KMS-11 (cell line): ENCODE data around the gene TRIM66.

Source experiments
- H2AFZ ChIP-seq: fragments of 200-600 bp; sonication (generic); 2 replicates; pipeline ENCODE4 v1.6.1; 2016; ENCODE audit warnings: antibody characterized with exemption, mixed run types, low read depth
- H3K27ac ChIP-seq: fragments of 200-600 bp; sonication (generic); 2 replicates; pipeline ENCODE4 v1.6.1; 2016; ENCODE audit warnings: mild to moderate bottlenecking, mixed run types
- H3K27me3 ChIP-seq: fragments of 200-600 bp; sonication (generic); 2 replicates; pipeline ENCODE4 v1.6.1; 2017; ENCODE audit warnings: mild to moderate bottlenecking, low read depth, mixed run types, moderate library complexity; ENCODE audit not compliant: insufficient read depth
- H3K36me3 ChIP-seq: fragments of 200-600 bp; sonication (generic); 2 replicates; pipeline ENCODE4 v1.6.1; 2017; ENCODE audit warnings: mild to moderate bottlenecking, mixed run types; ENCODE audit not compliant: insufficient read depth
- H3K4me1 ChIP-seq: fragments of 200-600 bp; sonication (generic); 2 replicates; pipeline ENCODE4 v1.6.1; 2016; ENCODE audit warnings: mild to moderate bottlenecking, low read depth, mixed run types; ENCODE audit not compliant: poor library complexity, severe bottlenecking
- H3K4me2 ChIP-seq: fragments of 200-600 bp; sonication (generic); 2 replicates; pipeline ENCODE4 v1.7.0; 2016; ENCODE audit warnings: mild to moderate bottlenecking, mixed run types
- H3K4me3 ChIP-seq: fragments of 200-600 bp; sonication (generic); IDR thresholded peaks from 2 replicates; pipeline ENCODE4 v1.6.1; 2017; ENCODE audit warnings: low read depth, low read length, mixed read lengths; ENCODE audit not compliant: insufficient read depth
- H3K79me2 ChIP-seq: fragments of 200-600 bp; sonication (generic); 2 replicates; pipeline ENCODE4 v1.6.1; 2016; ENCODE audit warnings: low read depth, mixed run types; ENCODE audit not compliant: insufficient read depth
- H3K9ac ChIP-seq: fragments of 200-600 bp; sonication (generic); 2 replicates; pipeline ENCODE4 v1.6.1; 2016; ENCODE audit warnings: mild to moderate bottlenecking, mixed run types
- H4K20me1 ChIP-seq: fragments of 200-600 bp; sonication (generic); 2 replicates; pipeline ENCODE4 v1.6.1; 2016; ENCODE audit warnings: mild to moderate bottlenecking, mixed run types; ENCODE audit not compliant: insufficient read depth
- CTCF ChIP-seq: fragments of 200-600 bp; sonication (generic); conservative IDR thresholded peaks from 2 replicates; pipeline ENCODE4 v1.6.1; 2017; ENCODE audit warnings: low read depth, mild to moderate bottlenecking, antibody characterized with exemption, low read length, moderate library complexity, mixed read lengths

TRIM66 gene

GRCh38 chr11:8676458-8676857 is 6.0 kb downstream of the TRIM66 start:
- Histone ChIP-seq H3K4me1 (peaks cover 9% of the 10 kb centered on the region), H3K9ac (no peak overlapping the region), H3K36me3 (no peaks in the 10 kb centered on the region), H3K4me3 (no peak overlapping the region), H2AFZ (no peak overlapping the region; the same call in 1 of the 2 replicates), H3K27me3 (no peaks in the 10 kb centered on the region), H3K4me2 (no peak overlapping the region), H4K20me1 (no peaks in the 10 kb centered on the region), H3K79me2 (peaks cover 2% of the 10 kb centered on the region; the same call in 1 of the 2 replicates), H3K27ac (no peak overlapping the region)
- no peak for TF ChIP-seq CTCF

- H2AFZ ChIP-seq, result no peak overlapping the region
- no peaks in the 10 kb centered on the region for H3K27me3 ChIP-seq
- no peak for TF ChIP-seq CTCF
- H3K4me1 ChIP-seq, result peaks cover 12% of the 10 kb centered on the region
- no peaks in the 10 kb centered on the region for H3K36me3 ChIP-seq
- H3K79me2 ChIP-seq, result no peaks in the 10 kb centered on the region
- no peaks in the 10 kb centered on the region for H4K20me1 ChIP-seq
- no peak overlapping the region for H3K4me3 ChIP-seq
- H3K27ac ChIP-seq, result no peak overlapping the region
- H3K9ac ChIP-seq, result no peak overlapping the region
- no peak overlapping the region for H3K4me2 ChIP-seq
Observed at GRCh38 chr11:8674859-8675258, 7.6 kb downstream of the TRIM66 start.

- TF ChIP-seq CTCF, result no peak
- Histone ChIP-seq H3K27ac (no peak overlapping the region), H3K9ac (no peak overlapping the region), H3K79me2 (no peaks in the 10 kb centered on the region), H3K4me3 (no peak overlapping the region), H3K4me1 (peaks cover 12% of the 10 kb centered on the region), H3K27me3 (no peaks in the 10 kb centered on the region), H2AFZ (no peak overlapping the region), H3K4me2 (no peak overlapping the region), H4K20me1 (no peaks in the 10 kb centered on the region), H3K36me3 (no peaks in the 10 kb centered on the region)
Observed at GRCh38 chr11:8672346-8672745, 10.1 kb downstream of the TRIM66 start.

- Histone ChIP-seq H3K27me3 (no peaks in the 10 kb centered on the region), H2AFZ (no peak overlapping the region), H3K79me2 (no peaks in the 10 kb centered on the region), H3K36me3 (no peaks in the 10 kb centered on the region), H3K27ac (no peak overlapping the region), H3K9ac (no peak overlapping the region), H4K20me1 (no peaks in the 10 kb centered on the region), H3K4me2 (no peak overlapping the region), H3K4me1 (peaks cover 12% of the 10 kb centered on the region), H3K4me3 (no peak overlapping the region)
- no peak for TF ChIP-seq CTCF
Observed at GRCh38 chr11:8671651-8672062, 10.8 kb downstream of the TRIM66 start.
